HUES6 (cell line): ENCODE measurements around the gene FRMPD2.

Experiments
- H3K27ac ChIP-seq: 2 replicates; pipeline ENCODE4 v1.7.0; 2013; ENCODE audit warnings: low read depth, mild to moderate bottlenecking, low read length, inconsistent platforms
- H3K27me3 ChIP-seq: 2 replicates; pipeline ENCODE4 v1.6.1; 2013; ENCODE audit warnings: low read length; ENCODE audit not compliant: control insufficient read depth, insufficient read depth
- H3K36me3 ChIP-seq: 2 replicates; pipeline ENCODE4 v1.6.1; 2013; ENCODE audit warnings: low read length; ENCODE audit not compliant: control insufficient read depth, insufficient read depth
- H3K4me1 ChIP-seq: 2 replicates; pipeline ENCODE4 v1.6.1; 2013; ENCODE audit warnings: low read length; ENCODE audit not compliant: control insufficient read depth, insufficient read depth
- H3K4me3 ChIP-seq: 2 replicates; pipeline ENCODE4 v1.5.1; 2013; ENCODE audit warnings: low read depth, low read length
- H3K9ac ChIP-seq: one replicate; pipeline ENCODE4 v1.6.1; 2013; ENCODE audit warnings: mild to moderate bottlenecking, low read length
- H3K9me3 ChIP-seq: 2 replicates; pipeline ENCODE4 v1.6.1; 2013; ENCODE audit warnings: low read depth, low read length; ENCODE audit not compliant: control insufficient read depth, insufficient read depth

FRMPD2 gene

GRCh38 chr10:48214716-48215485 lies 59.6 kb downstream of the FRMPD2 start:
- Histone ChIP-seq H3K4me1 (no peaks in the 10 kb centered on the region), H3K9ac (no peak overlapping the region), H3K27me3 (no peaks in the 10 kb centered on the region; the same call in 1 of the 2 replicates), H3K4me3 (no peak overlapping the region), H3K36me3 (no peaks in the 10 kb centered on the region), H3K9me3 (no peaks in the 10 kb centered on the region), H3K27ac (no peak overlapping the region)

DNA sequence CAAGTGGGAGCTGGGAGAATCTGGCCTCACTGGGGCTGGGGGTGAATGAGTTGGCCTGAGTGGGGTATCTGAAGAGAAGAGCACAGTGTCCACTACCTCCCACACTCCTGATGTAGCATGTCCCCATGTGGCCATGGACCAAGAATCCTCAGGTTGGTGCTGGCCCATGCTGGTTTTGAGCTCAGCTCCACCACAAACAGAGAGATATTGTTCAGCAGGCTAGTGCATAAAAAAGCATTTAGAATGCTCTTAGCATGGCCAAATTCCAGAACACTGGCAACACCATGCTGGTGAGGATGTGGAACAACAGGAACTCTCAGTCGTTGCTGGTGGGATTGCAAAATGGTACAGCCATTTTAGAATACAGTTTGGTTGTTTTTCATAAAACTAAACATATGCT lies 61.4 kb downstream of the FRMPD2 start:
- Histone ChIP-seq H3K27ac (no peak overlapping the region), H3K9me3 (no peaks in the 10 kb centered on the region), H3K27me3 (no peaks in the 10 kb centered on the region; the same call in 1 of the 2 replicates), H3K4me3 (no peak overlapping the region), H3K4me1 (no peaks in the 10 kb centered on the region), H3K9ac (no peak overlapping the region), H3K36me3 (no peaks in the 10 kb centered on the region)

- H3K9me3 ChIP-seq: no peaks in the 10 kb centered on the region
- H3K4me3 ChIP-seq: no peak overlapping the region
- no peaks in the 10 kb centered on the region for H3K36me3 ChIP-seq
- H3K4me1 ChIP-seq: no peaks in the 10 kb centered on the region
- H3K27me3 ChIP-seq: no peaks in the 10 kb centered on the region; the same call in 1 of the 2 replicates
- H3K9ac ChIP-seq: no peak overlapping the region
- H3K27ac ChIP-seq: no peak overlapping the region
These were observed 62.7 kb downstream of the FRMPD2 start for GRCh38 chr10:48211777-48212176.

GRCh38 chr10:48210966-48211365 lies 63.5 kb downstream of the FRMPD2 start:
- Histone ChIP-seq H3K9ac (no peak overlapping the region), H3K4me3 (no peak overlapping the region), H3K27ac (no peak overlapping the region), H3K36me3 (no peaks in the 10 kb centered on the region), H3K9me3 (no peaks in the 10 kb centered on the region), H3K27me3 (no peaks in the 10 kb centered on the region; the same call in 1 of the 2 replicates), H3K4me1 (no peaks in the 10 kb centered on the region)

- Histone ChIP-seq H3K27ac (no peak overlapping the region), H3K4me3 (no peak overlapping the region), H3K4me1 (no peaks in the 10 kb centered on the region), H3K9me3 (no peaks in the 10 kb centered on the region), H3K27me3 (no peaks in the 10 kb centered on the region; the same call in 1 of the 2 replicates), H3K36me3 (no peaks in the 10 kb centered on the region), H3K9ac (no peak overlapping the region)
These were observed 64.1 kb downstream of the FRMPD2 start for GRCh38 chr10:48210391-48210790.

DNA sequence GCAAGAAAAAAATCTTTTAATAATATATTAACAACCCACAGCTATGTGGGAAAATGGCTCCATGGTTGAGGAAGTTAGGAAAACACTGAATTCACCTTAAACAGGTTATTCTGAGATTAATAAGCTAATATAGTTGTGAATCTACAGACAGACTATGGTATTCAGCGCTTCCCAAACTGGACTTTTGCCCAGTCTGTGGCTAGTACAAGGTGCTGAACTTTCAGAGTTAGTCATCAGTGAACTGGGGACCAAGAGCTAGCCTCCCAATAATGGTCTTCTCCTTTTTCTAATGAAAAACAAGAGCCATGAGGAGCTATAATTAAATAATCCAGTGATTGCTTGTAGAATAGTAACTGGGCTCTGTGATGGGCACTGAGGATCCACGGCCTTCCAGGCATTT lies 65.3 kb downstream of the FRMPD2 start:
- Histone ChIP-seq H3K9ac (no peak overlapping the region), H3K27ac (no peak overlapping the region), H3K4me1 (no peaks in the 10 kb centered on the region), H3K4me3 (no peak overlapping the region), H3K36me3 (no peaks in the 10 kb centered on the region), H3K27me3 (no peaks in the 10 kb centered on the region; the same call in 1 of the 2 replicates), H3K9me3 (no peaks in the 10 kb centered on the region)

GRCh38 chr10:48207853-48208252 lies 66.6 kb downstream of the FRMPD2 start:
- Histone ChIP-seq H3K9me3 (no peaks in the 10 kb centered on the region), H3K4me3 (no peak overlapping the region), H3K4me1 (no peaks in the 10 kb centered on the region), H3K27ac (no peak overlapping the region), H3K9ac (no peak overlapping the region), H3K36me3 (no peaks in the 10 kb centered on the region), H3K27me3 (no peaks in the 10 kb centered on the region; the same call in 1 of the 2 replicates)

DNA sequence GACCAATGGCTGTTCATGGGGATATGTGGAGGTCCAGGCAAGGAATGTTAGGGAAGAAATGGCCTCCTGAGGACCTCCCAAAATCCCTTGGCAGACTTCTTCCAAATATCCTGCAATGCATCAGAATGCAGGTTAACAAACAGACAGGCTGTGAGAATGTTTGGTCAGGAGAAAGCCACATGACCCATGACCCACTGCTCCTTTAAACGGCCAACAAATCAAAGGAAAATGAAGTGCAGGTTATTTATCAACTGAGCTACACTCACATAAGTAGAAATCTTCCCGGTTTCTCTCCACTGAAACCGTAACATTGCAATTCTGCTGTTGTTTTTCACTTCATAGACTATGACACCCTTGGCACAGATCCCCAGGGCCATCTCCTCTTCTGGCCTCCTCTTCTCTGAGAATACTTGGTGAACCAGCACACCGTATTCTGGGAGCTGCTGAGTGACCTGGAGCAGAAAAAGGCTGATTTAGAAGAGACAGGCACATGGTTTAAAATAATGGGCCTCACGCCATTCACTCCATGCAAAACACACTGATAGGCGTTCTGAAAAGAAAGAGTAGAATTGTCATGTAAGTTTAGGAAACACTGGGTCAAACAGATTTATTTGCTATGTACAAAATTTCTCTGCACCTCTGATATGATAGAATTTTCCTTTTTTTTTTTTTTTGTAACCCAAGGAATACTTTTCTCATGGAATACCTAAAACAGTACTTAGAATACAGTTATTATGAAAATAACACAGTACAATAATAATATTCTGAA lies 67.8 kb downstream of the FRMPD2 start:
- H3K4me3 ChIP-seq: no peak overlapping the region
- H3K27me3 ChIP-seq: no peaks in the 10 kb centered on the region
- H3K9ac ChIP-seq: no peak overlapping the region
- H3K27ac ChIP-seq: no peak overlapping the region
- H3K36me3 ChIP-seq: no peaks in the 10 kb centered on the region
- H3K9me3 ChIP-seq: no peaks in the 10 kb centered on the region
- H3K4me1 ChIP-seq: no peaks in the 10 kb centered on the region

DNA sequence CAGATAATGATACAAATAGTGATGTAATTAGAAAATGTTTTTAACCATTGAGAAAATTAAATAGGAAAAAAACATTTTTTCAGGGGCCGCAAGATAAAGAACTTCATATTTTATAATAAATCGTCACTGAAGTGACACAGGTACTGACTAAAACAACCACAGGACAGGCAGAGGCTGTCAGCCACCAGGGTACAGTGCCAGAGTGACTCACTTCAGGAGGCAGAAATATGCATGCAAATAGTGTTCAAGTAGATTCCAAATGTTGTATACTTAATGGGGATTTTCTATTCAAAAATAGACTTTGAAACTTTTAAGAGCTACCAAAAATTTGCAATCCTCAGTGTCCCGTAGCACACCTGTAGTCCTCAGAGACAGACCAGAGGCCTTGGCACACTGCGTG lies 68.6 kb downstream of the FRMPD2 start:
- Histone ChIP-seq H3K4me1 (no peaks in the 10 kb centered on the region), H3K36me3 (no peaks in the 10 kb centered on the region), H3K9me3 (no peaks in the 10 kb centered on the region), H3K9ac (no peak overlapping the region), H3K4me3 (no peak overlapping the region), H3K27ac (no peak overlapping the region), H3K27me3 (no peaks in the 10 kb centered on the region)

GRCh38 chr10:48199580-48200377 lies 74.7 kb downstream of the FRMPD2 start:
- Histone ChIP-seq H3K27ac (no peak overlapping the region), H3K9me3 (no peaks in the 10 kb centered on the region), H3K27me3 (no peaks in the 10 kb centered on the region), H3K4me3 (no peak overlapping the region), H3K9ac (no peak overlapping the region), H3K36me3 (no peaks in the 10 kb centered on the region), H3K4me1 (no peaks in the 10 kb centered on the region)
